Endothelial cell of umbilical vein (primary cell): ENCODE data around the gene DNAJC22. TPM values are rescaled to one million over a fixed set of nuclear protein-coding genes. Genes with fewer than 3 reads are reported as not detected.

Source experiments
- BruUV-seq: library from RNA; stranded (reverse); fragments of 400-500 nt; replicated peaks from 2 replicates; lab custom pipeline; 2021; lab: Mats Ljungman, UMichigan
- CTCF ChIA-PET: fragments of 300-600, 350-600 bp; sonication (Branson Sonifier 250); formaldehyde crosslinking; loops from one replicate; lab custom pipeline; 2021; ENCODE audit warnings: antibody characterized with exemption, inconsistent platforms; lab: Charles Lee
- POLR2A ChIA-PET: fragments of 300-600, 350-600 bp; sonication (Branson Sonifier 250); formaldehyde crosslinking; loops from one replicate; lab custom pipeline; 2021; ENCODE audit warnings: antibody characterized with exemption, inconsistent platforms; lab: Charles Lee
- DNase-seq: peaks from one replicate; pipeline ENCODE4 v3.0.0-alpha.2; 2011; ENCODE audit warnings: low read depth, low spot score
- FAIRE-seq: peaks from 2 replicates; lab custom pipeline; 2011; peaks lifted over from hg19 to GRCh38; lab: Jason Lieb, UNC
- H2AFZ ChIP-seq: 2 replicates; pipeline ENCODE4 v1.6.0; 2012; ENCODE audit warnings: low read depth, low read length, control low read depth, inconsistent platforms
- H3K27ac ChIP-seq: 2 replicates; pipeline ENCODE4 v1.5.1; 2011; ENCODE audit warnings: low read depth, mild to moderate bottlenecking, control low read depth, low read length, moderate library complexity; ENCODE audit not compliant: insufficient read depth
- H3K27me3 ChIP-seq, 2 experiments: 2 replicates each; pipeline versions ENCODE4 v1.6.0 to v1.6.1; 2011; ENCODE audit warnings: low read length in 2 of 2, mixed read lengths in 1 of 2; ENCODE audit not compliant: control insufficient read depth in 2 of 2, insufficient read depth in 2 of 2
- H3K36me3 ChIP-seq, 2 experiments: 2 replicates in 1 of 2; 3 replicates in 1 of 2; pipeline ENCODE4 v1.5.1; 2011; ENCODE audit warnings: low read length in 2 of 2, mild to moderate bottlenecking in 1 of 2, moderate library complexity in 1 of 2; ENCODE audit not compliant: control insufficient read depth in 2 of 2, insufficient read depth in 2 of 2; ENCODE audit errors: extremely low read depth in 1 of 2
- H3K4me1 ChIP-seq: 3 replicates; pipeline ENCODE4 v1.5.1; 2011; ENCODE audit warnings: mild to moderate bottlenecking, low read length; ENCODE audit not compliant: control insufficient read depth, insufficient read depth; ENCODE audit errors: extremely low read depth
- H3K4me2 ChIP-seq: 2 replicates; pipeline ENCODE4 v1.6.1; 2011; ENCODE audit warnings: low read length, control low read depth, mixed read lengths; ENCODE audit not compliant: insufficient read depth
- H3K4me3 ChIP-seq, 3 experiments: fragments of 200-600 bp in 1 of 3; sonication (generic), shearing (Covaris generic) in 1 of 3; replicated peaks in 1 of 3; 2 replicates each; pipeline ENCODE4 v1.5.1; 2011 to 2016; ENCODE audit warnings: control low read depth in 3 of 3, low read length in 3 of 3, mild to moderate bottlenecking in 2 of 3, inconsistent platforms in 1 of 3, low read depth in 1 of 3, moderate library complexity in 1 of 3; ENCODE audit not compliant: insufficient read depth in 1 of 3
- H3K79me2 ChIP-seq: 2 replicates; pipeline ENCODE4 v1.6.0; 2012; ENCODE audit warnings: low read length, inconsistent platforms; ENCODE audit not compliant: control insufficient read depth, insufficient read depth
- H3K9ac ChIP-seq: replicated peaks from 2 replicates; pipeline ENCODE3; 2011; ENCODE audit warnings: low read length, control low read depth; ENCODE audit not compliant: insufficient read depth; ENCODE audit errors: extremely low read depth
- H3K9me1 ChIP-seq: replicated peaks from 3 replicates; pipeline ENCODE4 v1.6.0; 2011; ENCODE audit warnings: mild to moderate bottlenecking, low read length; ENCODE audit not compliant: control insufficient read depth, insufficient read depth; ENCODE audit errors: extremely low read depth
- H3K9me3 ChIP-seq: replicated peaks from 2 replicates; pipeline ENCODE4 v1.5.1; 2012; ENCODE audit warnings: low read length, inconsistent platforms; ENCODE audit not compliant: control insufficient read depth, insufficient read depth
- H4K20me1 ChIP-seq: replicated peaks from 2 replicates; pipeline ENCODE3; 2011; ENCODE audit warnings: mild to moderate bottlenecking, low read length; ENCODE audit not compliant: control insufficient read depth, insufficient read depth; ENCODE audit errors: extremely low read depth
- EZH2 ChIP-seq: IDR thresholded peaks from 2 replicates; pipeline ENCODE4 v1.6.1; 2012; ENCODE audit warnings: borderline replicate concordance, low read depth, mild to moderate bottlenecking, moderate library complexity, low read length, inconsistent platforms; ENCODE audit not compliant: severe bottlenecking
- POLR2A ChIP-seq: IDR thresholded peaks from 2 replicates; pipeline ENCODE4 v1.6.1; 2012; ENCODE audit warnings: low read depth, mild to moderate bottlenecking, control low read depth, low read length
- dilution Hi-C: fragments of 300-500 bp; cut with MboI; formaldehyde crosslinking; loops from one replicate; pipeline ENCODE4 v1.15.0; 2019; ENCODE audit warnings: low sequenced_read_pairs; ENCODE audit not compliant: extremely low pct_ligation_motif_present
- intact Hi-C: fragments of 100-400 bp; cut with micrococcal nuclease; formaldehyde crosslinking; loops from one replicate; pipeline ENCODE4 v1.10.0; 2022
- polyA plus RNA-seq, 4 experiments: library from polyadenylated mRNA; depleted of rRNA in 3 of 4; stranded (reverse) in 3 of 4; unstranded in 1 of 4; fragments of >200 nt; gene quantifications; 2 replicates each; pipeline versions ENCODE4 v1.2.1 to v1.2.3, GENCODE V29; 2011 to 2012; ENCODE audit warnings: missing spikeins in 1 of 4
- total RNA-seq: library from RNA; stranded (reverse); gene quantifications from 2 replicates; pipeline ENCODE4 v1.2.3, GENCODE V29; 2021

The DNAJC22 gene
- total and polyA plus RNA-seq, 2 donors (not counting 3 experiments of a cell fraction or from before 2014, with no cell fraction given) = 1.3 to 1.4 TPM

DNA sequence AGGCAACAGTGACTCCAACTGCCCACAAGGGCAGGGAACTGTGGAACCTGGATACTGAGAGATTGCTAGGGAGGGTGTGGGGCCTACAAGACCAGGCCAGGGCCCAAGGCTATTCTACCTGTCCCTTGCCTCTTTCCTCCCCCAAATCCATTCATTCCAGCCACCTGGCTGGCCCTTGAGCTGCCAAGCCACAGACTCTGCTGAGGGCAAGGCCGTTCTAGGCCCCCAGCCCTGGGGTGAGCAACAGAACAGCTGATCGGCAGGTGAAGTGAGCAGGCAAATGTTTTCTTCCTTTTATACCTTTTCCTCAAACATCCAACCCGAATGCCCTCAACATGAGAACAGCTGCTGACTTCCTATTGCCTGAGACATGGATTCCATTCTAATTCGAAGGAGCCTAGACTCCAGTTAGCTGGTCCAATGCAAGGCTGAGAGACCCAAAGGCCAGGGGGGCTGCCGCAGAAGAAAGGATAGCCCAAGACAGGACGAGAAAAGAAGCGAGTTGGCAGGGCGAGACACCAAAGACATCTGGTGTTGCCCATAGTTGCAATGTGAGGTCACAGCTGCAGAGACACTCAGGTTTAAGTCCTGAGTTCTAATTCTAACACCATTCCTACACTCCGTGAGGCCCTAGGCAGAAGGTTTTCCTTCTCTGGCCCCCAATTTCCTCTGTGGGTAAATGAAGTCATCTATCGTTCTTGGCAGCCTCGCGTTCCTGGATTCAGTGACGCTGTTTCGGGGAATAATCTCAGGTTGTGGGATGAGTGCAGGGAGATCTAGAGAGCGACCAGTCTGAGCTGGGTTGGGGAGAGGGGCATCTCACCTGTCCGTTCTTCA lies 11.4 kb upstream of the DNAJC22 start:
- no peak overlapping the region for H3K9ac ChIP-seq
- DNase-seq (no peak), FAIRE-seq (no peak)
- dilution Hi-C loops (no loop called here), intact Hi-C loops (no loop called here)
- H3K36me3 ChIP-seq = no peaks in the 10 kb centered on the region
- H3K27me3 ChIP-seq = peaks cover 46 to 54% of the 10 kb centered on the region in 2 experiments
- no peaks in the 10 kb centered on the region for H3K79me2 ChIP-seq
- TF ChIP-seq POLR2A = no peak
- BruUV-seq = no TSS peak
- POLR2A ChIA-PET = no interaction called here
- H3K4me1 ChIP-seq = no peaks in the 10 kb centered on the region
- no peak overlapping the region for H3K4me2 ChIP-seq
- CTCF ChIA-PET = interaction anchor here (1.2 to 9.0 kb wide), 4 partner anchors 14 to 245 kb away, joined by 5 to 280 read pairs (median 26); partner anchors contain the start of gene DNAJC22
- H4K20me1 ChIP-seq = no peaks in the 10 kb centered on the region
- H3K9me1 ChIP-seq = no peaks in the 10 kb centered on the region
- no peak overlapping the region for H3K4me3 ChIP-seq
- no peaks in the 10 kb centered on the region for H3K9me3 ChIP-seq
- no peak overlapping the region for H2AFZ ChIP-seq
- H3K27ac ChIP-seq = no peak overlapping the region

GRCh38 chr12:49335955-49336644 lies 10.6 kb upstream of the DNAJC22 start:
- no peak overlapping the region for H3K9ac ChIP-seq

More at GRCh38 chr12:49335955-49336644, 10.6 kb upstream of the DNAJC22 start:
- BruUV-seq = no TSS peak
- H2AFZ ChIP-seq = no peak overlapping the region
- H3K79me2 ChIP-seq = no peaks in the 10 kb centered on the region
- ChIA-PET CTCF (interaction anchor here (0.8 to 9.0 kb wide), 4 partner anchors 13 to 179 kb away, joined by 3 to 280 read pairs (median 26); partner anchors contain the start of gene DNAJC22), POLR2A (no interaction called here)
- no peak overlapping the region for H3K27ac ChIP-seq
- H3K9me3 ChIP-seq = no peaks in the 10 kb centered on the region
- no peaks in the 10 kb centered on the region for H3K36me3 ChIP-seq
- peaks cover 52 to 62% of the 10 kb centered on the region in 2 experiments for H3K27me3 ChIP-seq
- TF ChIP-seq POLR2A = no peak
- TF ChIP-seq EZH2 = peak; percentile 100
- dilution Hi-C loops = no loop called here
- H3K9me1 ChIP-seq = no peaks in the 10 kb centered on the region
- H3K4me3 ChIP-seq = no peak overlapping the region
- no peak overlapping the region for H3K4me2 ChIP-seq
- intact Hi-C loops = no loop called here
- H4K20me1 ChIP-seq = no peaks in the 10 kb centered on the region
- DNase-seq = no peak
- FAIRE-seq = no peak
- no peaks in the 10 kb centered on the region for H3K4me1 ChIP-seq
